OCI-LY1 (cell line): Measurements from ENCODE around the gene CTCFL.

Experiments used
- EZH2 ChIP-seq: fragments of 200-600 bp; sonication (generic), shearing (Covaris generic); IDR thresholded peaks from 2 replicates; pipeline ENCODE4 v1.8.0; 2017; ENCODE audit warnings: borderline replicate concordance, mixed run types, mild to moderate bottlenecking, antibody characterized with exemption, low read length, moderate library complexity, mixed read lengths
- TF ChIP-seq, protein P1 (sequence below): fragments of 200-600 bp; sonication (generic), shearing (Covaris generic); IDR thresholded peaks from 2 replicates; pipeline ENCODE4 v1.5.1; 2017; ENCODE audit warnings: mild to moderate bottlenecking, antibody characterized with exemption, low read length, moderate library complexity, mixed read lengths

GRCh38 chr20:57544838-57545564 is 20.1 kb upstream of the CTCFL start:
- TF ChIP-seq, protein P1, sequence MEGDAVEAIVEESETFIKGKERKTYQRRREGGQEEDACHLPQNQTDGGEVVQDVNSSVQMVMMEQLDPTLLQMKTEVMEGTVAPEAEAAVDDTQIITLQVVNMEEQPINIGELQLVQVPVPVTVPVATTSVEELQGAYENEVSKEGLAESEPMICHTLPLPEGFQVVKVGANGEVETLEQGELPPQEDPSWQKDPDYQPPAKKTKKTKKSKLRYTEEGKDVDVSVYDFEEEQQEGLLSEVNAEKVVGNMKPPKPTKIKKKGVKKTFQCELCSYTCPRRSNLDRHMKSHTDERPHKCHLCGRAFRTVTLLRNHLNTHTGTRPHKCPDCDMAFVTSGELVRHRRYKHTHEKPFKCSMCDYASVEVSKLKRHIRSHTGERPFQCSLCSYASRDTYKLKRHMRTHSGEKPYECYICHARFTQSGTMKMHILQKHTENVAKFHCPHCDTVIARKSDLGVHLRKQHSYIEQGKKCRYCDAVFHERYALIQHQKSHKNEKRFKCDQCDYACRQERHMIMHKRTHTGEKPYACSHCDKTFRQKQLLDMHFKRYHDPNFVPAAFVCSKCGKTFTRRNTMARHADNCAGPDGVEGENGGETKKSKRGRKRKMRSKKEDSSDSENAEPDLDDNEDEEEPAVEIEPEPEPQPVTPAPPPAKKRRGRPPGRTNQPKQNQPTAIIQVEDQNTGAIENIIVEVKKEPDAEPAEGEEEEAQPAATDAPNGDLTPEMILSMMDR = no peak
- TF ChIP-seq EZH2 = no peak
